Activated naive CD4-positive, alpha-beta T cell treated with anti-CD3 and anti-CD28 coated beads, Interleukin-2, amount 50 U/mL, for 72 hours (primary cell): Measurements from ENCODE around the gene HYAL2. TPM values are rescaled to one million over a fixed set of nuclear protein-coding genes. Genes with fewer than 3 reads are reported as not detected.
"Not testable (repeated sequence)": the region's sequence is repeated elsewhere in the genome, so short reads cannot be mapped to it uniquely, and the experiment has no call there.

ENCODE experiments used
- ATAC-seq, 2 donors: fragments of 150-1000 bp; cut with Tn5 transposase; 2 replicates each; pipeline ENCODE4 v1.10.0; 2021; ENCODE audit warnings: mild to moderate bottlenecking in 2 of 2, moderate library complexity in 2 of 2
- DNase-seq, 2 donors: peaks; one replicate each; pipeline ENCODE4 v3.0.0; 2021 to 2022; ENCODE audit warnings: low spot score in 2 of 2
- H3K27ac Mint-ChIP-seq, 2 donors: one replicate each; pipeline ENCODE4 v1.8.0; 2022; ENCODE audit warnings: mild to moderate bottlenecking in 2 of 2, mixed read lengths in 2 of 2
- H3K36me3 Mint-ChIP-seq, 2 donors: one replicate each; pipeline ENCODE4 v1.8.0; 2022; ENCODE audit warnings: mixed read lengths in 2 of 2
- H3K9me3 Mint-ChIP-seq, 2 donors: one replicate each; pipeline ENCODE4 v1.8.0; 2022; ENCODE audit warnings: mixed read lengths in 2 of 2
- total RNA-seq, 2 donors: library from RNA; stranded (reverse); gene quantifications; one replicate each; pipeline ENCODE4 v1.2.3, GENCODE V29; 2022

Gene HYAL2
- total RNA-seq, 2 donors from 2014 or later: 4.2 to 6.1 TPM

GRCh38 chr3:50323092-50323600 is 601 bp upstream of the HYAL2 start:
- ATAC-seq (no peak), DNase-seq (no peak)
- H3K27ac Mint-ChIP-seq: peak overlapping the region; percentile 49 to 87
- H3K36me3 Mint-ChIP-seq: no peaks in the 10 kb centered on the region
- no peaks in the 10 kb centered on the region for H3K9me3 Mint-ChIP-seq

GRCh38 chr3:50322115-50322385 is 495 bp downstream of the HYAL2 start:
- Mint-ChIP-seq H3K27ac (peak overlapping the region in 1 of 2 donors; percentile 87), H3K9me3 (no peaks in the 10 kb centered on the region), H3K36me3 (no peaks in the 10 kb centered on the region)
- DNase-seq: no peak
- no peak for ATAC-seq

GRCh38 chr3:50321336-50322114 is 1.0 kb downstream of the HYAL2 start:
- peak; percentile 85 to 86 for ATAC-seq
- Mint-ChIP-seq H3K36me3 (no peaks in the 10 kb centered on the region), H3K27ac (peak overlapping the region; percentile 87 to 94), H3K9me3 (no peaks in the 10 kb centered on the region)
- DNase-seq: peak; percentile 86 to 91

- no peaks in the 10 kb centered on the region for H3K36me3 Mint-ChIP-seq
- ATAC-seq (peak; percentile 72 to 73), DNase-seq (peak in 1 of 2 donors; percentile 70)
- H3K27ac Mint-ChIP-seq: peak overlapping the region; percentile 87 to 90
- H3K9me3 Mint-ChIP-seq: no peaks in the 10 kb centered on the region
Observed at GRCh38 chr3:50320853-50321335, 1.7 kb downstream of the HYAL2 start.

GRCh38 chr3:50319894-50320625 is 2.5 kb downstream of the HYAL2 start:
- no peak for ATAC-seq
- Mint-ChIP-seq H3K9me3 (no peaks in the 10 kb centered on the region), H3K36me3 (no peaks in the 10 kb centered on the region), H3K27ac (peak overlapping the region in 1 of 2 donors; percentile 76)
- no peak for DNase-seq

GRCh38 chr3:50319181-50319893 is 3.2 kb downstream of the HYAL2 start:
- DNase-seq (no peak), ATAC-seq (no peak)
- no peaks in the 10 kb centered on the region for H3K36me3 Mint-ChIP-seq
- no peak overlapping the region for H3K27ac Mint-ChIP-seq
- H3K9me3 Mint-ChIP-seq: no peaks in the 10 kb centered on the region

GRCh38 chr3:50318615-50319014 is 3.9 kb downstream of the HYAL2 start:
- no peak for DNase-seq
- Mint-ChIP-seq H3K36me3 (no peaks in the 10 kb centered on the region), H3K9me3 (no peaks in the 10 kb centered on the region), H3K27ac (no peak overlapping the region)
- ATAC-seq: no peak

- H3K9me3 Mint-ChIP-seq: no peaks in the 10 kb centered on the region
- no peak overlapping the region for H3K27ac Mint-ChIP-seq
- no peak for ATAC-seq
- no peak for DNase-seq
- H3K36me3 Mint-ChIP-seq: no peaks in the 10 kb centered on the region
Observed at GRCh38 chr3:50318163-50318562, 4.4 kb downstream of the HYAL2 start.

- ATAC-seq: no peak
- Mint-ChIP-seq H3K36me3 (no peaks in the 10 kb centered on the region), H3K27ac (peak overlapping the region in 1 of 2 donors; percentile 60), H3K9me3 (no peaks in the 10 kb centered on the region)
- no peak for DNase-seq
Observed at GRCh38 chr3:50317300-50317699, 5.2 kb downstream of the HYAL2 start.

GRCh38 chr3:50316657-50317242 is 5.8 kb downstream of the HYAL2 start:
- no peak for DNase-seq

GRCh38 chr3:50314816-50315215 is 7.7 kb downstream of the HYAL2 start:
- Mint-ChIP-seq H3K36me3 (peaks cover 0 to under 1% of the 10 kb centered on the region in 2 donors), H3K9me3 (no peaks in the 10 kb centered on the region), H3K27ac (no peak overlapping the region)
- no peak for ATAC-seq
- no peak for DNase-seq

More at GRCh38 chr3:50316657-50317242, 5.8 kb downstream of the HYAL2 start:
- H3K36me3 Mint-ChIP-seq: no peaks in the 10 kb centered on the region
- no peaks in the 10 kb centered on the region for H3K9me3 Mint-ChIP-seq
- ATAC-seq: no peak
- peak overlapping the region; percentile 19 to 60 for H3K27ac Mint-ChIP-seq

- H3K36me3 Mint-ChIP-seq: peaks cover 0 to 4% of the 10 kb centered on the region in 2 donors
- peak overlapping the region; percentile 15 to 26 for H3K27ac Mint-ChIP-seq
- no peak for ATAC-seq
- no peaks in the 10 kb centered on the region for H3K9me3 Mint-ChIP-seq
- no peak for DNase-seq
Observed at GRCh38 chr3:50314342-50314741, 8.2 kb downstream of the HYAL2 start.

- not testable (repeated sequence) for H3K9me3 Mint-ChIP-seq, ATAC-seq, H3K36me3 Mint-ChIP-seq, DNase-seq, H3K27ac Mint-ChIP-seq
Observed at GRCh38 chr3:50312041-50312440, 10.5 kb downstream of the HYAL2 start.

- Mint-ChIP-seq H3K9me3 (no peaks in the 10 kb centered on the region), H3K36me3 (peaks cover 0 to 1% of the 10 kb centered on the region in 2 donors), H3K27ac (no peak overlapping the region)
- ATAC-seq: peak; percentile 11 to 54
- DNase-seq: no peak
Observed at GRCh38 chr3:50304601-50305000, 17.9 kb downstream of the HYAL2 start.

GRCh38 chr3:50303013-50303815 is 19.3 kb downstream of the HYAL2 start, which contains the start of gene HYAL1:
HYAL1 (minus strand) TSS chr3:50303574; CDS start chr3:50302956, 618 bp downstream.
- H3K9me3 Mint-ChIP-seq: no peaks in the 10 kb centered on the region
- H3K36me3 Mint-ChIP-seq: peaks cover 0 to 4% of the 10 kb centered on the region in 2 donors
- DNase-seq (no peak), ATAC-seq (no peak)
- H3K27ac Mint-ChIP-seq: no peak within 1 kb of the TSS
